HG02763 (cell line): Measurements from ENCODE around the gene CUL7.
"Not testable (repeated sequence)": the region's sequence is repeated elsewhere in the genome, so short reads cannot be mapped to it uniquely, and the experiment has no call there.

Source experiments
- ATAC-seq: cut with Tn5 transposase; IDR thresholded peaks from one replicate; pipeline ENCODE4 v1.9.1; 2021; ENCODE audit warnings: mild to moderate bottlenecking, moderate library complexity; ENCODE audit not compliant: unreplicated experiment

Gene CUL7

GRCh38 chr6:43053545-43054205, at the start of gene CUL7:
TSS of gene CUL7 (minus strand) at chr6:43053851. CDS start at chr6:43052788, 1,063 bp downstream.
- ATAC-seq, result peak; percentile 83

GRCh38 chr6:43101497-43101896, 47.8 kb upstream of the CUL7 start:
- no peak for ATAC-seq

GRCh38 chr6:43097502-43097901, 43.9 kb upstream of the CUL7 start:
- no peak for ATAC-seq

- no peak for ATAC-seq
Measured at GRCh38 chr6:43097098-43097489, 43.4 kb upstream of the CUL7 start.

- ATAC-seq, result no peak
Measured at GRCh38 chr6:43096451-43097097, 42.9 kb upstream of the CUL7 start.

GRCh38 chr6:43095939-43096338, 42.3 kb upstream of the CUL7 start:
- no peak for ATAC-seq

GRCh38 chr6:43093436-43094289, 40.0 kb upstream of the CUL7 start:
- no peak for ATAC-seq

- ATAC-seq, result no peak
Measured at GRCh38 chr6:43092635-43093034, 39.0 kb upstream of the CUL7 start.

- ATAC-seq, result no peak
Measured at GRCh38 chr6:43091436-43091991, 37.9 kb upstream of the CUL7 start.

GRCh38 chr6:43091020-43091419, 37.4 kb upstream of the CUL7 start:
- ATAC-seq, result no peak

- no peak for ATAC-seq
Measured at GRCh38 chr6:43090559-43090956, 36.9 kb upstream of the CUL7 start.

- ATAC-seq, result no peak
Measured at GRCh38 chr6:43089874-43090558, 36.4 kb upstream of the CUL7 start.

- no peak for ATAC-seq
Measured at GRCh38 chr6:43089467-43089866, 35.8 kb upstream of the CUL7 start.

GRCh38 chr6:43088654-43089056, 35.0 kb upstream of the CUL7 start:
- ATAC-seq, result no peak

- no peak for ATAC-seq
Measured at GRCh38 chr6:43086022-43086658, 32.5 kb upstream of the CUL7 start.

- ATAC-seq, result no peak
Measured at GRCh38 chr6:43082806-43083655, 29.4 kb upstream of the CUL7 start.

- ATAC-seq, result not testable (repeated sequence)
Measured at GRCh38 chr6:43081922-43082321, 28.3 kb upstream of the CUL7 start.

GRCh38 chr6:43081043-43081442, 27.4 kb upstream of the CUL7 start:
- no peak for ATAC-seq

- ATAC-seq, result no peak
Measured at GRCh38 chr6:43078691-43079090, 25.0 kb upstream of the CUL7 start.
